GM19351 (cell line): ENCODE data around the gene FANCD2OS.
"Not testable (repeated sequence)": the region's sequence is repeated elsewhere in the genome, so short reads cannot be mapped to it uniquely, and the experiment has no call there.

ENCODE experiments used
- ATAC-seq: cut with Tn5 transposase; IDR thresholded peaks from one replicate; pipeline ENCODE4 v1.9.1; 2021; ENCODE audit warnings: mild to moderate bottlenecking, moderate library complexity; ENCODE audit not compliant: unreplicated experiment

Gene FANCD2OS

DNA sequence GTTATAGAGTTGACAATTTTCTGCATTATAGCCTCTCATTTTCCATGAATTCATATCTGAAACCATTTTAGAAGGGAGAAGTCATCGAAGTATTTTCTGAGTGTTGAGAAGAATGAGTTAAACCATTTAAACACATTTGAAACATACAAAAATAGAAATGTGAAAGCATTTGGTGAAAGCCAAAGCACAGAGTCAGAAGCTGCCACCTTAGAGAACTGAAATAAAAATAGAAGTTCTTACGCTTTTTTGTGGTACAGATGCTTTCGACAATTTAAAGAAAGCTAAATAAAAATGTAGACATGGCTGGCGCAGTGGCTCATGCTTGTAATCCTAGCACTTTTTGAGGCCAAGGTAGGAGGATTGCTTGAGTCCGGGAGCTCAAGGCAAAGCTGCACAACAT, 9.0 kb downstream of the FANCD2OS start:
- ATAC-seq: no peak

DNA sequence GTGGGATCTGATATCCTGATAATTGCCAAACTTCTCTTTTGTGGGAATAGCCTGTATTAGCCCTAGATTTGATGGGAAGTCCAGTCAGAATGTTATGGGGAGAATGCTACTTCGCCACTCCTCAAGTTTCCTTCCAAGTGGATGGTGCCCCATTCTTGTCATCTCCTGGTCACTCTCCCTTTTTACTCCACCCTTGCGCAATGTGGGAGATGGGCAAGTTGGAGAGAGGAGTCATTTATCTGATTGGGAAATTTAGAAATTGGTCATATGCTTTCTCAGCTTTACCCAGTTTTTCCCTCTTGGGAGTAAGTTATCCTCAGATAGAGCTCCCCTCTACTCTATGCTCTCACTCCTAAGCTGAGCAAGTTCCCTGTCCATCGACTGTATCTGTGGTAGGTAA, 14.4 kb downstream of the FANCD2OS start:
- no peak for ATAC-seq

DNA sequence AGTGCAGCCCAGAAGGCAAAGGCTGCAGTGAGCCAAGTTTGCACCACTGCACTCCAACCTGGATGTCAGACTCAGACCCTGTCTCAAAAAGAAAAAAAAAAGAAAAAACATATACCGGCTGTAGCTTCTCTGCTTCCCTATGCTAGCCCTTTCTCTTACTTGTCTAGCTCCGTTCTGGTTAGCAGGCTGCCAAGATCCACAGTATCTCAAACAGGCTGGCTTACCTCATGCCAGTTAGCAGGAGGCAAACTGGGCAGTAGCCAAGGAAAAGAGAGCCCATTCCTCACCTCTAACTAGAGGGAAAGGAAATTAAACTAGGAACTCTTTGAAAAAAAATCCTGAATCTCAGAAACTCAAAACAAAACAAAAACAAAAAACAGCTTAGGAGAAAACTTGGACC, 16.7 kb downstream of the FANCD2OS start:
- not testable (repeated sequence) for ATAC-seq

- ATAC-seq: not testable (repeated sequence)
Observed at GRCh38 chr3:10090774-10091173, 17.3 kb downstream of the FANCD2OS start.

DNA sequence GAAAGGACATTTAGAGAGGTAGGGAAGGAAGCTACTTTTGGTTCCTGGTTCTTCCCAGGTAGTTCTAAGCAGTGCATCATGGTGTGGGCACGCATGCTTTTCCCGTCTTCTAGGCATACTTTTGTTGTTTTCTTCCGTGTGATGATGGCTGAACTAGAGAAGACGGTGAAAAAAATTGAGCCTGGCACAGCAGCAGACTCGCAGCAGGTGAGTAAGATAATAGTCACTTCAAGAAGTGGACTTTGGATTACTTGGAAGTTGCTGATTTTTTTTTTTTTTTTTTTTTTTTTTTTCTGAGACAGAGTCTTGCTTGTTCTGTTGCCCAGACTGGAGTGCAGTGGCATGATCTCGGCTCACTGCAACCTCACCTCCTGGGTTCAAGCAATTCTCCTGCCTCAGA, 17.9 kb downstream of the FANCD2OS start:
- no peak for ATAC-seq

DNA sequence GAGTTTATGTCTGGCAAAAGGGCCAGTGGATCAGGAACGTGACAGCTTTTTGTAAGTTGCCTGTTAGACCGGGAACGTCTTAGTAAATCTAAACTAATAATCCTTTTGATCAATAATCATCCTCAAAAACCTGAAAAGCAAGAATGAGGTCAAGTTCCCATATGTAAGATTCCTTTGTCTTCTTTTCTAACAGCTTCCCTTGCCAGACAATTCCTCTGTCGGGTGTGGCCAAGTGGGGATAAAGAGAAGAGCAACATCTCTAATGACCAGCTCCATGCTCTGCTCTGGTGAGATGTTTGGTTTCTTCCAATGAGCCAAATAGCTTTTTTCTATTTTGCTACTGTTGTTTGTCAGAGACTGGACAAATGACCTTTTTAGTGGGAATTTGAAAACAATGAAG, 19.8 kb downstream of the FANCD2OS start:
- no peak for ATAC-seq

DNA sequence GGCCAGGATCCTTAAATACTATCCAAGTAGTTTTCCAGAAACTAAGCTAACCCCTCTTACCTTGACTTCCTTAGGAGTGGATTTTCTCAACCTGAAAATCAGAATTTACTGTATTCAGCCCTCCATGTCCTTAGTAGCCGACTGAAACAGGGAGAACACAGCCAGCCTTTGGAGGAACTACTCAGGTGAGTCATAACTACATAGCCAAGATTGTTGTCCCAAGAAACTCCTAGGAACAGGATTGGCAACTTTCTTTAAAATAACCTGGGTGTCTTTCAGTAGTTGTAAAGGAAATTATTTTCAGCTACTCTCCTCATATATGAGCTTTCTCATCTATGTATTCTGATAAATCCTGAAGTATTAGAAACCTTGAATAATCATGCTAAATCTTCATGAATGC, 22.3 kb downstream of the FANCD2OS start:
- ATAC-seq: no peak

DNA sequence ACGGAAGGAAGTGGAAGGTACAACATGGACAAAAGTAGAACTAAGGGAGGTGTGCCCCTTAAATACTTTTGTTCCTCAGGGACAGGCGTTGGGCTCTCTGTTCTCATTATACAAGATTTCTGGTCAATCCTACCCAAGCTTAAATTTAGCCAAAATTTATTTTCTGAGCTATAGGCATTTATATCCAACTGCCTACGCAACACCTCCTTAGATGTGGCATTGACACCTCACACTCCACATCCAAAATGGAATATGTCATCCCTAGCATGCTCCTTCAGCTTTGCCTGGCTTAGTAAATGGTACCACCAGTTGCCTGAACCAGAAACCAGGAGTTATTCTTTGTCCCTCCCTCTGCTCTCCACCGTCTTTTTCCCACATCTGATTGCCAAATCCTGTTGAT, 26.2 kb downstream of the FANCD2OS start:
- ATAC-seq: no peak

GRCh38 chr3:10074666-10075065, 33.4 kb downstream of the FANCD2OS start:
- ATAC-seq: no peak

DNA sequence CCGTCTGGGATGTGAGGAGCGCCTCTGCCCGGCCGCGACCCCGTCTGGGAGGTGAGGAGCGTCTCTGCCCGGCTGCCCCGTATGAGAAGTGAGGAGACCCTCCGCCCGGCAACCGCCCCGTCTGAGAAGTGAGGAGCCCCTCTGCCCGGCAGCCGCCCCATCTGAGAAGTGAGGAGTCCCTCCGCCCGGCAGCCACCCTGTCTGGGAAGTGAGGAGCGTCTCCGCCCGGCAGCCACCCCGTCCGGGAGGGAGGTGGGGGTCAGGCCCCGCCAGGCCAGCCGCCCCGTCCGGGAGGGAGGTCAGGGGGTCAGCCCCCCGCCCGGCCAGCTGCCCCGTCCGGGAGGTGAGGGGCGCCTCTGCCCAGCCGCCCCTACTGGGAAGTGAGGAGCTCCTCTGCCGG, 38.0 kb downstream of the FANCD2OS start:
- ATAC-seq: not testable (repeated sequence)

GRCh38 chr3:10055097-10055496, 53.0 kb downstream of the FANCD2OS start:
- no peak for ATAC-seq
